Stimulated activated CD4-positive, alpha-beta T cell treated with anti-CD3 and anti-CD28 coated beads, TNF-alpha, amount 100 ng/mL, for 48 hours (primary cell): ENCODE measurements around the gene ARL6IP4.
"Not testable (repeated sequence)": the region's sequence is repeated elsewhere in the genome, so short reads cannot be mapped to it uniquely, and the experiment has no call there.

Source experiments
- DNase-seq, 3 donors: peaks; one replicate each; pipeline ENCODE4 v3.0.0-alpha.2; 2020; ENCODE audit warnings: low read depth in 3 of 3

Gene ARL6IP4

DNA sequence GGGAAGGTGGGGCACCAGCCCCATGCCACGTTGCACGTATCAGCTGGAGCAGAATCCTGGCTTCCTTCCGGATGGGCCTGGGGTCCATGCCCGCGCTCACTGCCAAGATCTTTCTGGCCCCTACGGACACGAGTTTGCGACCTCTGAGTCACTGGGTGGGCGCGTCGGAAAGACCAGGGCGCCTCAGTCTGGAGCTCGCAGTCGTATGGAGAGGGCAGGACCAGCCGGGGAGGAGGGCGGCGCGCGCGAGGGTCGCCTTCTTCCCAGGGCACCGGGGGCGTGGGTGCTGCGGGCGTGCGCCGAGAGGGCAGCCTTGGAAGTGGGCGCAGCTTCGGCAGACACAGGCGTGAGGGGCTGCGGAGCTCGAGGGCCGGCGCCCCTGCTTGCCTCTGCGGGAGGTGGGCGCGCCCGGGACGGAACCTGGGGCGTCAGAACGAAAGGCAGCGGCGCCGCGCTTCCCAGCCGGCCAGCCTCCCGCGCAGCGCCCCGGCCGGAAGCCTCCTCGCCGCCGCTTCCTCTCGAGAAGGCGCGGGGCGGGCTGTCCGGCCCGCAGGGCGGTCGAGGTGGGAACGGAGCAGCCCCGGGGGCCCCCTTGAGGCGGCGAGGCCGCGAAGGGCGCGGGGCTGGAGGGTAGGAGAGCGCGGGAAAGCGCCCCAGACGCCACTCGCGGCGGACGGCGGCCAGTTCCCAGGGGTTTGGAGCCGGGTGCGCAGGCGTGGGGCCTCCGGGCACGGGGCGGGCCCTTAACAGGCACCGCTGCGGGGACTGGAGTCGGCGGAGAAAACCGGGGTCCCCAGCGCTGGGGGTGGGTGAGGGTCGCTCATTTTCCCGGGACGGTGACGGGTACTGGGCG lies at the start of gene ARL6IP4:
Gene ARL6IP4 (plus strand): TSS at position 499 of the 853 bp plus-strand sequence. CDS start 459 bp downstream, outside the sequence.
- DNase-seq: peak; percentile 35 to 63 (median 39)

DNA sequence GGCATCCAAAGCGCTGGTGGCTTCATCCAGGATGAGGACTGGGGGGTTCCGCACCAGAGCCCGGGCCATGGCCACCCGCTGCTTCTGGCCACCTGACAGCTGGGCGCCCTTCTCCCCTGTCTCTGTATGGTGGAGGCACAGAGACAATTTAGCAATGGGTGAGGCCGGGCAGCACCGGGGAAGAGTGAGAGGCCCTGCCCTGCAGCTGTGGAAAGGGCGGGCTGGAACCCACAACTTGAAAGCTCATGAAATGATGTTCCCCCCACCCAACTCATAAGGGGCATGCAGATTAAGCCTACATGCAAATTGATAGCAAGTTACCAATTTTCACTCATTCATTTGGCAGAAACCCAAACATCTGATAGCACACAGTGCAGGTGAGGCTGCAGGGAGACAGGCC lies 48.3 kb upstream of the ARL6IP4 start:
- no peak for DNase-seq

DNA sequence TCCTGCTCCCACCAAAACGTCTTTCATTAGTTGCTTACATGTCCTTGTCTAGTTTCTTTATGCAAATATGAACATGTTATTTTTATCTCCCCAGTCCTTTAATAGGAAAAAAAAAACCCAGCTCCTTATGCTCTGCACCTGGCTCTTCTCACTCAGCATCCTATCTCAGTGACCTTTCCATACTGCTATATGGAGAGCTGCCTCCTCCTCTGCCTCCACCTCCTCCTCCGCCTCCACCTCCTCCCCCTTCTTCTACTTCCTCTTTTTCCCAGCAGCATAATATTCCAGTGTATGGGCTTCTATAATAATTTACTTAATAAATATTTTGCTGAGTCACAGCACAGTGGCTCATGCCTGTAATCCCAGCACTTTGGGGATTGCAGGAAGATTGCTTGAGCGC lies 45.8 kb upstream of the ARL6IP4 start:
- DNase-seq: no peak

DNA sequence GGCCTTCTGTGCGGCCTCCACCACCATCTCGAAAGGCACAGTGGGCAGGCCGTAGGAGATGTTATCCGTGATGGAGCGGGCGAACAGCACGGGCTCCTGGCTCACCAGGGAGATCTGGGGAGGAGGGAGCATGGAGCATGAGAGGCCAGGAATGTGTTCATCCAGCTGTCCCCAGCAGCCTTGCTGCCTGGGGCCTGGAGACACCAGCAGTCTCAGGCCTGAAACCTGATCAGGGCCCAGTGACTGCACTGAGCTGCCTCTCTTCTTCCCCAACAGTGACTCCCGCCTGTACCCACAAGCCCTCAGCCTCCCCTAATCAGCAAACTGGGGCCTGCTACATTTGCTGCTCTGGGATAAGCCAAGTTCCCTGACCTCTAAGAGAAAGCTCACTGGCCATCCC lies 45.2 kb upstream of the ARL6IP4 start:
- DNase-seq: no peak

DNA sequence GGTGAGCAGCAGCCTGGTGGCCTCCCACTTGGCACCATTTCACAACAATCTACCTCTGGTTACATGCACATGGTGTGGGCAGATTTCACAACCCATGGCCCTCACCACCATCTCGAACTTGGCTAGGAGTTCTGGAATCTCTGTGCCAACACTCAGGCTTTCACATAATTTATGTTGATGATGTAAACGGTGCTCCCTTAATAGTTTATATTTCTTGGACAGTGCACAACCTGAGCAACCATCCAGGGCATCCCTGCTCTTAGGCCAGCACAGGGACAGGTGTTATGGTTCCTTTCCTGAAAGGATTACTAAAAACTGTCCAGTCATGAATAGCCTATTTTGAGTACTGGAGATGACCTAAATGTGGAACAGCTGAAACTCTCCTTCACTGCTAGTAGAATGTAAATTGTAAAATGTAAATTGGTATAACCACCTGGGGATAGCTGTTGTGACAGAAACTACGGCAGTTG lies 42.8 kb upstream of the ARL6IP4 start:
- no peak for DNase-seq

DNA sequence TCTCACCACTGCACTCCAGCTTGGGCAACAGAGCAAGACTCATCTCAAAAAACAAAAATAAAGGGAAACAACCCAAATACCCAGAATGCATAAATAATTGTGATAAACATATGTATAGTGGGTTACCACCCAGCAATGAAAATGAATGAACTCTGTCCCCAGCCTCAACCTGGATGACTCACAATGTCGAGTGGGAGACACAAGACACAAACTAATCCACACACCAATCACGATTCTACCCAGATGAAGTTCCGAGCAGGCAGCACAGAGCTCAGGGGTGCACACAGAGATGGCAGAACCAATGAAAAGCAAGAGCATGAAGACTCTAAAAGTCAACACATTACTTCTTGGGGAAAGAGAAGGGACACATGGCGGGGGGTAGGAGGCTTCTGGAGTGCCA lies 41.4 kb upstream of the ARL6IP4 start:
- no peak for DNase-seq

DNA sequence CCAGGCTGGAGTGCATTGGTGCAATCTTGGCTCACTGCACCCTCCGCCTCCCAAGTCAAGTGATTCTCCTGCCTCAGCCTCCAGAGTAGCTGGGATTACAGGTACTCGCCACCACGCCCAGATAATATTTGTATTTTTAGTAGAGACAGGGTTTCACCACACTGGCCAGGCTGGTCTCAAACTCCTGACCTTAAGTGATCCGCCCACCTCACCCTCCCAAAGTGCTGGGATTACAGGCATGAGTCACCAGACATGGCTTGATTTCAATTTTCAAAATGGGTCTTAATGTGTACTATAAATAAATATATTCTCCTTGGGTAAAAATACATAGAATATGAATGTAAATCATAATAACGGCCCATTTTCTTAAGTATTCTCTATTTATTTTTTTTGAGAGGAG lies 39.1 kb upstream of the ARL6IP4 start:
- DNase-seq: not testable (repeated sequence)

DNA sequence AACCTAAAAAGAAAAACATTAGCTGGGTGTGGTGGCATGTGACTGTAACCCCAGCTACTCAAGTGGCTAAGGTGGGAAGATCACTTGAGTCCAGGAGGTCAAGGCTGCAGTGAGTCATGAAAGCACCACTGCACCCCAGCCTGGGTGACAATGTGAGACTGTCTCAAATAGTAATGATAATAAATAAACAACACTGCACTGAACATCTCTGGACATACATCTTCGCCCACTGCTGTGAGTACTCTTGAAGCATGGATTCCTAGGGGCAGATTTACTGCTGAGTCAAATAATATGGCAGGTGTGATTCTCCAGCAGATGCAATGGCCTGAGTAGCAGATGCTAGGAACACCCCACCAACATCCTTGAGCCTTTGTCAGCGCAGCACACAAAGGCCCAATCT lies 37.8 kb upstream of the ARL6IP4 start:
- DNase-seq: no peak

DNA sequence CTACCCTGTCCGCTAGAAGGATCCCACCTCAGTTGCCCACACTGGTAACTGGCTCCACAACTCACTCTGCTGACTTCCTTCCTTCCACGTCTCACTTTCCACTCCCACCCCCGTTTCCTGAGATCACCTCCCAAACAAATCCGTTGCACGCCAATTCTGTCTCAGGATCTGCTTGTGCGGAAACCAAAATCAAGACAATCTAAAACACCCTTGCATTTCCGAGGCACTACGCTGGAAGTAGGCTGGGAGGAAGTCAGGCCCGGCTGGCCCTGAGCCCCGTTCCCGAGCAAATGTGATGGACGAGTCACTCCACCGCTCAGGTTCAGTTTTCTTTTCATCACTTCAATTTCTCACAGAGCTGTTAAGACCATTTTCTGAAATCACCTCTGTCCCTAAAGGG lies 37.3 kb upstream of the ARL6IP4 start:
- DNase-seq: no peak

DNA sequence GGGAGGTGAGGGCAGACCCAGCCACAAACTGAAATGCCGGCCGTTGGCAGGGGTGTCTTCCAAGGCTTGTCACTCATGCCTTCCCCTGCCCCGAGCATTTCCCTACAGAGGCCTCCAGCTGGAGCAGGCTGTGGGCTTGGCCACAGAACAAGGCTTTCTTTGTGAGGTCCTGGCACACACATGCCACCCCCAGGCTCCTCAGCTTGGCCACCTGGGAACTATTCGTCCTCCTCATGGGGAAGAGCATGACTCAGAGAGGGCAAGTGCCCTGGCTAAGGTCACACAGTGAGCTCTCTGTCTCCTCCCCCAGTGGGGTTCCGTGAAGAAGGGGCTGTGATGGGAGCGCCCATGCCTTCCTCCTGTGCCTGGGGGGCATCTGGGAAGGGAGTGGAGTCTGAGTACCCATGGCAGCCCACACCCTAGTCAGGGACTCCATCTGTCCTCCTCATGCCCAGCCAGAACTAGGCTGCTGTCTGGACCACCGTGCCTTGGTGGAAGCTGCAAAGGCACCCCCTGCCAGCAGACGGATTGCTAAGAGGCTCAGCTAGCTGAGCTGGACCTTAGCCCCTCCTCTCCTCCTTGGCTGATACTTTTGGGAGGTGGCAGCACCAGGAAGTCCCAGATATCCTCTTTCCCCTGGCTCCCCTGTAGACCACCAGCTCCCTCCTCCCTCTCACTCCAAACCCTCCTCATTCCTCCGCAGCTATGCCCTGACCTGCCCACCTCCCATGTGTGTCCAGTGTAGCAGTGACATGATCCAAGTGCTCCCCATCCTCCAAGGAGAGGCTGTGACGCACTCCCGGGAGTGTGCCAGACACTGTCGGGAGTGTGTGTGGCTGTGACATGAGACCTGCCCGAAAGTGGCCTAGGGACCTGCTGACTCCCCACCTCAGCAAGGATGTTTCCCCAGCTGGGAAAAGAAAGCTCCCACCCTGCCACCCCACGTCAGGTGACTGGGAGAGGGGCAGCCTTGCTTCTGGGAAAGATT lies 35.6 kb upstream of the ARL6IP4 start:
- DNase-seq: no peak

DNA sequence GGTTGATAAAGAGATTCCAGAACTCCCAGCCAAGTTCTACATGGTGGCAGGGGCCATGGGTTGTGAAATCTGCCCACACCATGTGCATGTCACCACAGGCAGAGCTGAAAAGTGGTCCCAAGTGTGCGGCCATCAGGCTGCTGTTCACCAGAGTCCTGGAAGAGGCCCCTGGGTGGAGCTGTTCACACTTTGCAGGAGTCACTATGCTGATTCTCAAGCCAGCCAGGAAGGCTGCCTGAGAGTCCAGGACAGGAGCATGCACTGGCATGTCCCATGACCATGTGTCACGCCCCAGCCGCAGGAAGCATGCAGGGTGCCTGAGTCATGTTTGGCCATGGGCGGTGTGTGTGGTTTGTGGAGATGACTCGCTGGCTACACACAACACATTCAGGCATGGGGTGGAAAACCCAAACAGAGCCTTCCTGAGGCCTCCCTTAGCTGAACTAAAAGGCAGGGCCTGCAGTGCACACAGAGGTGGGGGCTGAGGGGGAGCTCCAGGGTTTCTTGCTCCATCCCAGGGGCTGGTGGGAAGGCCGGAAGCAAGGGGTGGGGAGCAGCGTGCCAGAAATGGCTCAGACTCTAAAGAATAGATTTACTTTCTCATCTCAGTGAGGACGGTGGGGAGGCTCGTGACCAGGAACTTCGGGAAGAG lies 33.7 kb upstream of the ARL6IP4 start:
- peak; percentile 70 to 85 (median 79) for DNase-seq

DNA sequence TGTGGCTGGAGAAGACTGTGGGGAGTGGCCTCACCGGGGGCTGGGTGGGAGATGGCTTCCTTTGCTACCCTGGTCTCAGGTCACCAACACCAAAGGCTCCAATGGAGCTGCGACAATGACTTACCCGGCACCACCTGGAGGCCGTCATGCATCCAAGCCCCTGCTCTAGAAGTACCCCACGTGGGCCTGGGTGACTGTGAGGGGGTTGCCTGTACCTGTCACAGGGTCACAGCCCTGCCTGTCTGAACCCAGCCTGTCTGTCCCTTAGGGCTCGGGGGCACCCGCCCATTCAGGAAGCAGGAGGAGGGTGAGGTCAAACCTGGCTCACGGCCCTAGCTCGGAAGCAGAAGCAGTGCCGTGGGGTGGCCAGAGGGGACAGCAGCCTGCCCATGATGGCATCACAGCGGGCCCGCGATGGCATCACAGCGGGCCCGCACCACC lies 33.1 kb upstream of the ARL6IP4 start:
- DNase-seq: no peak

DNA sequence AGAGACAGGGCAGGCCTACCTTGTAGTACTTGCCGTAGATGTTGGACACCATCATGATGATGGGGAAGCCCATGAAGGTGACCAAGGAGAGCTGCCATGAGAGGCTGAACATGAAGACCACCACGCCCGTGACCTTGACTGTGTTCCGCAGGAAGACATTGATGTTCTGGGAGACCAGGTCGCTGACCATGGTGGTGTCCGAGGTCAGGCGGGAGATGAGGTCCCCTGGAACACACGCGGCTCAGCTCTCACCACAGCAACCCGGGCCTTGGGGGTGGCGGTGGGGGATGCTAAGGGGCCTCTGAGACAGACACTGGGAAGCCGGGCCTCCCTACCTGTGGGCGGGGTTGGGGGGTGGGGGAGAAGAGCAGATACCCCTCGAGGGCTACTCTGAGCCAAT lies 31.9 kb upstream of the ARL6IP4 start:
- DNase-seq: no peak

DNA sequence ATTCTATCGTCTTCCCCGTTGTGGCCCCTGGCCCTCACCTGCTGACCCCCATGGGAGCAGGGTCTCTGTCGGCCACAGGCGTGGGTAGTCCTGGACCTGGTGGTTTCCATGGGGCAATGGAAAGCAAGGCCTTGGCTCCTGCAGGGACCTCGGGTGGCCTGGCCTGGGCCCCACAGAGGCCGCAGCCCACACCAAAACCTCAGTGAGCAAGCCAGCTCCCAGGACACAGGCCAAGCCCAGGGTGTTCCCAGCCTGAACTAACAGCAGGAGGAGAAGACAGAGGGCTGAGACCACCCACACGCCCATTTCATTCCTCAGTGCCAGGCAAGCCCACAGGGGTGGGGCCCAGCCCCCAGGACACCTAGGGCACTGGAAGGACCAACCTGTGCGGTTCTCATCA lies 31.1 kb upstream of the ARL6IP4 start:
- no peak for DNase-seq

DNA sequence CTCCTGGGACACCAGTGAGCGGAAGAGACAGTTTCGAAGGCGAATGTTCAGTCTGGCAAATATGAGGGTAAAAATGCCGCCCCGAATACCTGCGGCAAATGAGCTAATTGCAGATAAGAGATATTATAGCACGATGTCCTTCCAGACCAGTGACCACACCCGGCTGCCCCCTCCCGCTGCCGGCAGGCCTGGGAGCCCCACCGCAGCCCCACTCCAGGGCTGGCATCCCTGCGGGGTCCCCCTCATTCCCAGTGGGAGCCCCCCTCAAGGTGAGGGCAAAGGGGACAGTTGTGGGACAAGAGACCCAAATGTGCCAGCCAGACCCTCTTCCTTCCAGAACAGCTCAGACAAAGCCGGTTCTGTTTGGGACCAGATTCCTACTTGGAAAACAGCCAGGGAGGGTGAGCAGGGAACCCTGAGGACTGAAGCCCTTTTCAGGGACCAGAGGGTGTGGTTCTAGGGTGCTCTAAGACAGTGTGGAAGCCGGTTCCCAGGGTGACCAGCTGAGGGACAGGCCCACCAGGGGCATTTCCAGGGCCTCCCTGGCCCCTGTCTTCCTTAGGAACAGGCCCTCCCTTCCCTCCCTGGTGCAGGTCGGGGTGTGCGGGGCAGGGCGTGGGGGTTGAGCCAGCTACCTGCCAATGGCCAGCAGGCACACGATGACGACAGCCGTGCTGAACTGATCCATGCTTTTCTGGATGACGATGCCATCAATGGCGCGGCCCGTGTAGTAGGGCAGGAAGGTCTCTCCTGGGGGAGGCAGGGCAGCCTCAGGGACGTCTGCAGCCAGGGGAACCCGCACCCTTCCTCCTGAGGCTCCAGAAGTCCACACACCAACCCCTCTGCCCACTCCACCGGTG lies 30.4 kb upstream of the ARL6IP4 start:
- DNase-seq: no peak

DNA sequence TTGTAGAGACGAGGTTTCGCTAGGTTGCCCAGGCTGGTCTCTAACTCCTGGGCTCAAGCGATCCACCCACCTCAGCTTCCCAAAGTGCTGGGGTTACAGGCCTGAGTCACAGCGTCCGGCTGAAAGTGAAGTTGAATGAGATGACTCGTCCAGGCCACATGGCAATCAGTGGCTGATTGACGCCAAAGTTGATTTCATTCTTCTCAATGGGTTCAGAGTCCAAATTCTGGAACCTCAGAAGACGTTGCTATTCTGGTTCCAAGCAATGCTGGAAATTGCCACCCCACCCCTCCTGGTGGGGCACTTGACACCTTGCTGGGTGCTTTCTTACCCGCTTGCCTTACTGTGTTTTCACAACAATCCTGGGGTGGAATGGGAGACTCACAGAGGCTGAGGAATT lies 29.1 kb upstream of the ARL6IP4 start:
- no peak for DNase-seq

DNA sequence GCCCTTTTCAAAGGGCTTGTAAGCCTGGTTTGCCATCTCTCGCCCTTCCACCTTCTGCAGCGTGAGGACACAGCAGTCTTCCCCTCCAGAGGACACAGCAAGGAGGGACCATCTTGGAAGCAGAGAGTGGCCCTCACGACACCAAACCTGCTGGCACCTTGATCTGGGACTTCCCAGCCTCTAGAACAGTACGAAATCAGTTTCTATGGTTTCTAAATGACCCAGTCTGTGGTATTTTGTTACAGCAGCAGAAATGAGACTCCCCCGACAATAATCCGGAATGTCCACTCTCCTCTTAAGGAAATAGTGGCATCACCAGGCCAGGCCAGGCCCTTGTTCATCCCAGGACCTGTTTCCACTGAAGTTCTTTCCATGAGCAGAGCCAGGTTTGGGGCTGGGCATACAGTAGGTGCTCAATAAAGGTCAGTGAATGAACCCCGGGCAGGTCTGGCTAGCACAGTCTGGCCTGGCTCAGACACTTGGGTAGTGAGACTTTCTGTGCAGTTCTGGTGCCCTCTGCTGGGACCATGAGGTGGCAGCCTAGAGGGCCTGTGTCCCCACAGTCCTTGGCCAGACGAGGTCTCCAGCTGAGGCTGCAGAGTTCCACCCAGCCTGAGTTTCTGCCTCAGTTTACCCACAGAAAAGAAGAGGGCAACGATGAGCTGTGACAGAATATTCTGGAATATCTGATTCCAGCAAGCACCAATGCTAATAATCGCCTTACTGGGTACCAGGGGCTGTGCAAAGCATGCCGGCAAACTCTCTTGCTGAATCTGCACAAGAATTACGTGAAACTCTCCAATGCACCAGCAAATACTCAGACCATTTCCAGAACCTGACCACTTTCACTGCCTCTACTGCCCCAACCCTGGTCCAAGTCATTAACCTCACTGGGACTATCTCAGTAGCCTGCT lies 28.2 kb upstream of the ARL6IP4 start:
- DNase-seq: peak; percentile 42 to 61 (median 58)

DNA sequence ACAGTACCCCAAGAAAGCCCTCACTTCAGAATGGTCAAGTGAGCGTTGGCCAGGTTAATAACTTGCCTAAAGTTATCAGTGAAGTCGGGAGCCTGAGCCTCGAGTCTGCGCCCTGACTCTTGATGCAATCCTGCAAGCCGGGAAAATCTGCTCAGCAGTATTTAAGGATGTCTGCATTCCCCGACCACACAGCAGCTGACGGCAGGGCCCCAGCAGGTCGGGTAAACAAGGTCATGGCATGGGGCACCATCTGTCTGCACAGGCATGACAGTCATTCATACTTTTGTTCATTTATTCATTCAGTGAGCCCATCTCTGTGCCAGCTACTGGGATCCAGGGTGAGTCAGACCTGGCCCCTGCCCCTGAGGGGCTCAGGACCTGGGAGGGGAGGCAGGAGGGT lies 25.3 kb upstream of the ARL6IP4 start:
- no peak for DNase-seq

DNA sequence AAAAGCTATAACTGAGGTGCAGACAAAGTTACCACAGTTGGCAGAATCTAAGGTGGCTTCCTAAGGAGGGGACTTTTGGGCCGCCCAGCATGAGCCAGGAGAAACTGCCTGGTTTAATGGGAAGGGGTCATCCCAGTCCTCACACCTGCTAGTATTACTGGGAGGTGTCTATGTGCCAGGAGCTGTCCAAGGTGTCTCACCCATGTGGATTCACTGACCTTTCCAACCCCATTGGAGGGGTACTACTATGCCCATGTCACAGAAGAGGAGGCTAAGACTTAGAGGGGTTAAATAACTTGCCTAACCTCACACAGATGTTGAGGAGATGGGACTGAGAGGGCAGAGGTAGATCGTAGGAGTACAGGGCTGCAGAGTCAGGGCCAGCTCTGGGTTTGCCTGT lies 24.4 kb upstream of the ARL6IP4 start:
- DNase-seq: no peak
